T-cell (primary cell): ENCODE results near the gene PRKAG2. TPM values are rescaled to one million over a fixed set of nuclear protein-coding genes. Genes with fewer than 3 reads are reported as not detected.

Experiments used
- ATAC-seq, 4 experiments: fragments of 200-7000 bp in 3 of 4; fragments of 150-1000 bp in 1 of 4; cut with Tn5 transposase; replicated peaks in 1 of 4; 1 replicate in 3 of 4; 2 replicates in 1 of 4; pipeline ENCODE4 v1.10.0; 2021; ENCODE audit warnings: moderate library complexity in 3 of 4, mild to moderate bottlenecking in 2 of 4, moderate number of reproducible peaks in 1 of 4
- CTCF ChIA-PET, 2 donors: fragments of 300-600 bp; sonication (Branson Sonifier 250); formaldehyde crosslinking; loops; one replicate each; lab custom pipeline; 2022; ENCODE audit warnings: antibody characterized with exemption in 2 of 2; lab: Charles Lee
- POLR2A ChIA-PET, 2 donors: fragments of 300-600 bp; sonication (Branson Sonifier 250); formaldehyde crosslinking; loops; one replicate each; lab custom pipeline; 2022; ENCODE audit warnings: antibody characterized with exemption in 2 of 2; lab: Charles Lee
- DNase-seq, 35 experiments: peaks; one replicate each; pipeline versions ENCODE4 v3.0.0 to v3.0.0-alpha.2; 2013 to 2023
- H3K27ac ChIP-seq: one replicate; pipeline ENCODE4 v1.5.1; 2013; ENCODE audit warnings: low read length
- H3K27me3 ChIP-seq, 2 experiments: replicated peaks in 1 of 2; 1 replicate in 1 of 2; 2 replicates in 1 of 2; pipeline versions ENCODE4 v1.6.1 to v1.7.0; 2013; ENCODE audit warnings: low read length in 1 of 2, mixed read lengths in 1 of 2; ENCODE audit not compliant: control insufficient read depth in 2 of 2, insufficient read depth in 2 of 2; ENCODE audit errors: extremely low read depth in 1 of 2
- H3K36me3 ChIP-seq, 2 donors: 1 replicate in 1 of 2; 2 replicates in 1 of 2; pipeline versions ENCODE4 v1.6.1 to v1.7.0; 2013; ENCODE audit warnings: low read length in 1 of 2; ENCODE audit not compliant: control insufficient read depth in 2 of 2, insufficient read depth in 1 of 2; ENCODE audit errors: extremely low read depth in 1 of 2
- H3K4me1 ChIP-seq, 2 experiments: 1 replicate in 1 of 2; 2 replicates in 1 of 2; pipeline versions ENCODE4 v1.6.1 to v1.7.0; 2013; ENCODE audit warnings: low read length in 2 of 2, mixed read lengths in 1 of 2; ENCODE audit not compliant: insufficient read depth in 2 of 2, control insufficient read depth in 1 of 2; ENCODE audit errors: extremely low read depth in 1 of 2
- H3K4me3 ChIP-seq, 2 donors: 1 replicate in 1 of 2; 2 replicates in 1 of 2; pipeline versions ENCODE4 v1.5.1 to v1.7.0; 2013; ENCODE audit warnings: mild to moderate bottlenecking in 2 of 2, low read length in 1 of 2, moderate library complexity in 1 of 2; ENCODE audit not compliant: control insufficient read depth in 1 of 2; ENCODE audit errors: extremely low read depth in 1 of 2
- H3K9me3 ChIP-seq: 2 replicates; pipeline ENCODE4 v1.7.0; 2013
- H3K27ac Mint-ChIP-seq, 2 donors: one replicate each; pipeline ENCODE4 v1.8.0; 2020 to 2021; ENCODE audit warnings: mild to moderate bottlenecking in 2 of 2, mixed read lengths in 2 of 2
- H3K27me3 Mint-ChIP-seq, 2 donors: one replicate each; pipeline ENCODE4 v1.8.0; 2021 to 2022; ENCODE audit warnings: mixed read lengths in 2 of 2
- H3K36me3 Mint-ChIP-seq: one replicate; pipeline ENCODE4 v1.8.0; 2021; ENCODE audit warnings: mixed read lengths
- H3K4me1 Mint-ChIP-seq, 3 donors: one replicate each; pipeline ENCODE4 v1.8.0; 2020 to 2022; ENCODE audit warnings: mixed read lengths in 3 of 3, mild to moderate bottlenecking in 1 of 3
- H3K4me3 Mint-ChIP-seq, 3 donors: one replicate each; pipeline ENCODE4 v1.8.0; 2020 to 2022; ENCODE audit warnings: mild to moderate bottlenecking in 3 of 3, mixed read lengths in 3 of 3, moderate library complexity in 3 of 3
- H3K9me3 Mint-ChIP-seq, 3 donors: one replicate each; pipeline ENCODE4 v1.8.0; 2020 to 2022; ENCODE audit warnings: mixed read lengths in 3 of 3
- WGBS: methylation state at CpG from one replicate; pipeline ENCODE4 v1.1.5; 2013; ENCODE audit warnings: missing lambda C conversion rate; ENCODE audit not compliant: insufficient coverage; 5-methylcytosine and 5-hydroxymethylcytosine counted together
- total RNA-seq, 35 experiments: library from RNA in 6 of 35; stranded (reverse) in 6 of 35; fragments of 120-200 nt in 1 of 35; gene quantifications; one replicate each; pipeline versions ENCODE4 v1.2.1 to v1.2.4 and lab custom pipeline; 2013 to 2026

Gene PRKAG2
- total RNA-seq, 5 donors from 2014 or later (not counting 1 experiment from before 2014, with no cell fraction given) = 43.0 to 59.9 (median 49.3) TPM

DNA sequence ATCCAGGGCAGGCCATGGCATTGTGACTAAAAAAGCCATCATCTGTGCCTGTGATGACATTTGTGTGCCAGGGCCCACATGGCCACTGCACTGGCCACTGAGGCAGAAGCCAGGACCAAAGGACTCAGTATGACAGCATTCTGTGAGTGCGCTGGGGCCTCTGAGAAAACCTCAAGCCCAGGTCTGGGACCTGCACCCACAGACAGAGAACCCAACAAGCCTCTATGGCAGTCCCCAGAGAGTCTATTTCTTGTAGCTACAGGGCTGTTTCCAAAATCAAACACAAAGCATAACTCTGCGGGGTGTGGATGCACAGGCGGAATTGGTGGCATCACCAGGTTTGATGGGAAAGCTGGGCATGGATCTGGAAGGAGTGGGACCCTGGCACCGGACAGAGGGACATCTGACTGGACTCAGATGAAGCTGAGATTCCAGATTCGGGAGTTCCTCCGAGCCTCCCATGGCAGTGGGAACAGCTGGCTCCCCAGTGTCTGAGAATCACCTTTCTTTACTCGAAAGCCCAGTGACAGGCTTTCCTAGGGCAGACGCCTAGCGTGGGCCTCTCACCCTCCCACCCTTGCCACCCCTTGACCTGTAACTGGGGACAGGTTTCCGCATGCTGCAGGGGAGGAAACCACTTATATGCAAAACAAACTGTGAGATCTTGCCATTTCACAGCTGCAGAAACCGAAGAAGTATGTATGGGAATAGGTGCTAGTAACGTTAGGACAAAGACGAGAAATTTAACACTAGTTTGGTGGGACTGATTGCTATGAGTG, 286.7 kb downstream of the PRKAG2 start:
- H3K4me1 Mint-ChIP-seq = peaks cover under 1 to 4% (median 2%) of the 10 kb centered on the region in 3 donors
- no peaks in the 10 kb centered on the region for H3K27me3 Mint-ChIP-seq
- H3K4me3 Mint-ChIP-seq = no peak overlapping the region
- Histone ChIP-seq H3K4me3 (no peak overlapping the region), H3K9me3 (no peaks in the 10 kb centered on the region), H3K4me1 (no peaks in the 10 kb centered on the region), H3K27me3 (no peaks in the 10 kb centered on the region), H3K36me3 (peaks cover 0 to 32% of the 10 kb centered on the region in 2 donors), H3K27ac (no peak overlapping the region)
- no peak overlapping the region for H3K27ac Mint-ChIP-seq
- 85% methylated on average over 8 of the region's 13 CpGs for WGBS
- ChIA-PET POLR2A (no interaction called here), CTCF (interaction anchor here in 1 of 2 donors (0.6 kb wide), 1 partner anchor 16 kb away, joined by 3 read pairs; no protein-coding TSS in a partner anchor)
- DNase-seq (no peak), ATAC-seq (no peak)
- peaks cover 33% of the 10 kb centered on the region for H3K36me3 Mint-ChIP-seq
- no peaks in the 10 kb centered on the region for H3K9me3 Mint-ChIP-seq

DNA sequence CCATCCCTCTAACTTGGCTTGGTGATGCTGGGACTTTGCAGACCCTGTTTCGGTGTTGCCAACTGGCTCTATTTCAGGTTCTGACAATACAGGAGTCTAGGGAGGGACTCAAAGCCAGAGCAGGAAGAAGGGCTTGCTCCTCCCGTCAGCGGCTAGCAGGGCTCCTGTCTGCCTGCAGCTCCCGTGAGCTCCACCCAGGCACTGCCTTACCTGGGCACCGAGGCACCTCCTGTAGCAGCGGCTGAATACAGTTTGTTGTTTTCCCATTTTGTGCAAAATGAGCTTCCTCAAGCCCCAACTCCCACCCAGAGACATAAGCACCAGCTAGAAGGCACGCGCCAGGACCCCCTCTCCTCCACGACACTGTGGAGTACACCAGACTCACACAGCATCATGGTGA, 287.9 kb downstream of the PRKAG2 start:
- CTCF ChIA-PET = interaction anchor here in 1 of 2 donors (0.6 kb wide), 1 partner anchor 1134 kb away, joined by 5 read pairs; no protein-coding TSS in a partner anchor
- ATAC-seq (no peak), DNase-seq (no peak)
- no peaks in the 10 kb centered on the region for H3K27me3 Mint-ChIP-seq
- Histone ChIP-seq H3K27me3 (no peaks in the 10 kb centered on the region), H3K4me1 (no peaks in the 10 kb centered on the region), H3K27ac (no peak overlapping the region), H3K9me3 (no peaks in the 10 kb centered on the region), H3K36me3 (peaks cover 0 to 25% of the 10 kb centered on the region in 2 donors), H3K4me3 (no peak overlapping the region)
- 96% methylated on average over 8 of the region's 9 CpGs for WGBS
- H3K9me3 Mint-ChIP-seq = no peaks in the 10 kb centered on the region
- H3K36me3 Mint-ChIP-seq = peaks cover 34% of the 10 kb centered on the region
- no peak overlapping the region for H3K4me3 Mint-ChIP-seq
- POLR2A ChIA-PET = no interaction called here
- H3K27ac Mint-ChIP-seq = no peak overlapping the region
- peaks cover 0 to 4% (median 2%) of the 10 kb centered on the region in 3 donors for H3K4me1 Mint-ChIP-seq

DNA sequence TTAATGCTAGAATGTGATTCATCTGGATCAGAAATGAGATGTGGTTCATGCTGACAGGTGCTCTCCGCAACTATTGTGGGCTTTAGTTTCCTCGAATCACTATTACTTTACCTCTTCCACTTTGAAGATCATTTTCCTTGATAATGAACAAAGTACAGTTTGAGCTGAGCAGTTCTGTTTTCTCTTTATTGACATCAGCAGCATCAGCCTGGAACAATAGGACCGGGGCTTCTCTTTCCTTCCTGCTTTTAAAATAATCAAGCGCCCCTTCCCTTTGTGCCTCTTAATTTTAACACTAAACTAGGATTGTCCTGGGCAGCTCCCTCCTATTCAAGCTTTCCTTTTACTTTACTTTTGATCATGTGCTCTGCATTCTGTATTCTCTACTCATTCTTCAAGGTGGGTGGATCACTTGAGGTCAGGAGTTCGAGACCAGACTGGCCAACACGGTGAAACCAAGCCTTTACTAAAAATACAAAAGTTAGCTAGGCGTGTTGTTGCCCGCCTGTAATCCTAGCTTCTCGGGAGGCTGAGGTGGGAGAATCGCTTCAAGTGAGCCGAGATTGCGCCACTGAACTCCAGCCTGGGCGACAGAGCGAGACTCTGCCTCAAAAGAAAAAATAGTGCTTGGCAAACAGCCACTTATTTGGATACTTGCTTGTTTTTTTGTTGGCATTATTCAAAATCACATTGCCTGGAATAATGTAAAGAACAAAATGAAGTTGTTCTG, 290.2 kb downstream of the PRKAG2 start:
- no peak overlapping the region for H3K27ac Mint-ChIP-seq
- Histone ChIP-seq H3K27me3 (no peaks in the 10 kb centered on the region), H3K27ac (no peak overlapping the region), H3K4me3 (no peak overlapping the region), H3K9me3 (no peaks in the 10 kb centered on the region), H3K4me1 (no peaks in the 10 kb centered on the region), H3K36me3 (peaks cover 0 to 11% of the 10 kb centered on the region in 2 donors)
- H3K4me3 Mint-ChIP-seq = no peak overlapping the region
- H3K4me1 Mint-ChIP-seq = peaks cover 0 to 2% (median 0%) of the 10 kb centered on the region in 3 donors
- H3K36me3 Mint-ChIP-seq = peaks cover 28% of the 10 kb centered on the region
- no peaks in the 10 kb centered on the region for H3K27me3 Mint-ChIP-seq
- POLR2A ChIA-PET = no interaction called here
- DNase-seq (no peak), ATAC-seq (no peak)
- CTCF ChIA-PET = no interaction called here
- no peaks in the 10 kb centered on the region for H3K9me3 Mint-ChIP-seq
- 89% methylated on average over 11 of the region's 14 CpGs for WGBS

DNA sequence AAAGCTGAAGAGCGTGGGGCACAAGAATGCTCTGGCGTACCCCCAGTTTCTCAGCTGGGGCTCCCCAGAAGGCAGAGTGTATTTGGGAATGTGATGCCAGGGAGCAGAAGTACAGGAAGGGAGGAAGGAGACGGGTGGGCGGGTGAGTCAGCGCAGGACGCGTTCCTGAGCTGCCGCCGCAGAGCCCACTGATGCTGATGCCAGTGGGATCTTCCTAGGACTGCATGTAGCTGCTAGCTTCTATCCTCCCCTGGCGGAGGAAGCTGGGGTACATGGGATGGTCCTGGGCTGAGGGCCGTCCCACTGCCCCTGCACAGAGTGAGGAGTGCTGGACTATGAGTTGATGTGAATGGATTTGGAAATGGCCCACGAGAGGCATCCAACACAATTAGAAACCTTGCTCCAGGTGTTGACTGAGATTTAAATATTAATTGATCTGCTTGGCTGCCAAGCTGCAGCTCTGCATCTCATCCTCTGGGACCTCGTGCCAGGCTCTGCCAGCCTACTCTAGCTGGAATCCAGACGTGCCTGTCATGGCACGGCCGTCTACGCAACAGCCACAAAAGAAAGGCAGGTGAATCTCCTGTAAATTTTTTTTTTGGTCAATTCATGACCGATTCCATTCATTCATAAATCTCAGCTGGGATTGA, 291.0 kb downstream of the PRKAG2 start:
- DNase-seq (no peak), ATAC-seq (no peak)
- no peak overlapping the region for H3K4me3 Mint-ChIP-seq
- ChIA-PET CTCF (no interaction called here), POLR2A (no interaction called here)
- 87% methylated on average over 12 of the region's 18 CpGs for WGBS
- peaks cover 0 to 4% (median 0%) of the 10 kb centered on the region in 3 donors for H3K4me1 Mint-ChIP-seq
- H3K9me3 ChIP-seq = no peaks in the 10 kb centered on the region
- no peak overlapping the region for H3K4me3 ChIP-seq
- H3K27ac Mint-ChIP-seq = no peak overlapping the region
- H3K27me3 ChIP-seq = no peaks in the 10 kb centered on the region
- H3K27me3 Mint-ChIP-seq = no peaks in the 10 kb centered on the region
- peaks cover 32% of the 10 kb centered on the region for H3K36me3 Mint-ChIP-seq
- peaks cover 0 to under 1% (median 0%) of the 10 kb centered on the region in 3 donors for H3K9me3 Mint-ChIP-seq
- H3K36me3 ChIP-seq = peaks cover 0 to 11% of the 10 kb centered on the region in 2 donors
- H3K4me1 ChIP-seq = no peaks in the 10 kb centered on the region
- no peak overlapping the region for H3K27ac ChIP-seq

DNA sequence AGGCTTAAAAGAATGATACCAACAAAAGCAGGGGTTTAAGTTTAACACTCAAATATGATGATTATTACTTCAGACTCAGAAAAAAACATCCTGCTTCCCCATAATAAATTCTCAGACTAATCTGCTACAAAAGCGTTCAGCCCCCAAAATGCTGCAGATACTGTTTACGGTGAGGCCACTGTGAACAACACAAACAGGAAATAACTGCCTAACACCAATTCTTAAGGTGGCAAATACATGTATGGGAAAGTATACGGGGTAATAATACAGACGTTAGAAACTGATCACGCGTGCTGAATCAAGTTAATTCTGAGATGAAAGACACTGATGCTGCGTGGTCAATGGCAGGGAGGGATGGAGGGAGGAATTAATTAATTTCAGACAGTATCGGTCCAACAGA, 295.2 kb downstream of the PRKAG2 start:
- ChIA-PET POLR2A (no interaction called here), CTCF (no interaction called here)
- Mint-ChIP-seq H3K9me3 (peaks cover 0 to 14% (median 6%) of the 10 kb centered on the region in 3 donors), H3K4me3 (no peak overlapping the region), H3K36me3 (peaks cover 40% of the 10 kb centered on the region), H3K4me1 (peaks cover 0 to 4% (median 2%) of the 10 kb centered on the region in 3 donors), H3K27ac (no peak overlapping the region), H3K27me3 (no peaks in the 10 kb centered on the region)
- ATAC-seq (no peak), DNase-seq (no peak)
- Histone ChIP-seq H3K9me3 (no peaks in the 10 kb centered on the region), H3K27me3 (no peaks in the 10 kb centered on the region), H3K27ac (no peak overlapping the region), H3K4me1 (no peaks in the 10 kb centered on the region), H3K4me3 (no peak overlapping the region), H3K36me3 (no peaks in the 10 kb centered on the region)
- 91% methylated on average over 5 of the region's 8 CpGs for WGBS

DNA sequence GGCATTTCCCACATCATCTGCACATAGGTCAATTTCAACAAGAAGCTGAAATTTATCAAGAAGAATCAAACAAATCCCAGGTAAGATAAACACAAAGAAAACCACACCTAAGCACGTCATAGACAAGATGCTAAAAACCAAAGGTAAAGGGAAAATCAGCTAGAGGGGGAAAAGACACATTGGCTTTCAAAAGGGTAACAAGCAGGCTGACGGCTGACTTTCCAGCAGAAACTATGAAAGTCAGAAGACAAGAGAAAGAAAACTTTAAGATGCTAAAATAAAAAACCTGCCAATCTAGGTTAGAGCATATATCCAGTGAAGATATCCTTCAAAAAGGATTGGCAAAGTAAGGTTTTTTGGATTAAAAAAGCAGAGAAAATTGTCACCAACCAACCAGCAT, 297.3 kb downstream of the PRKAG2 start:
- no peaks in the 10 kb centered on the region for H3K27me3 ChIP-seq
- no peak overlapping the region for H3K27ac Mint-ChIP-seq
- DNase-seq = no peak
- no CpG with 5 or more reads among the region's 2 CpGs for WGBS
- H3K9me3 Mint-ChIP-seq = peaks cover 0 to 14% (median 6%) of the 10 kb centered on the region in 3 donors
- no peaks in the 10 kb centered on the region for H3K27me3 Mint-ChIP-seq
- H3K27ac ChIP-seq = no peak overlapping the region
- H3K4me3 Mint-ChIP-seq = no peak overlapping the region
- no peaks in the 10 kb centered on the region for H3K4me1 ChIP-seq
- no peak for ATAC-seq
- H3K36me3 ChIP-seq = peaks cover 4 to 7% of the 10 kb centered on the region in 2 donors
- CTCF ChIA-PET = no interaction called here
- peaks cover 44% of the 10 kb centered on the region for H3K36me3 Mint-ChIP-seq
- H3K4me1 Mint-ChIP-seq = peaks cover 0 to 3% (median 2%) of the 10 kb centered on the region in 3 donors
- no peaks in the 10 kb centered on the region for H3K9me3 ChIP-seq
- POLR2A ChIA-PET = no interaction called here
- no peak overlapping the region for H3K4me3 ChIP-seq
